GM12801 (cell line): ENCODE measurements around the gene GRM4.

Source experiments
- CTCF ChIP-seq: IDR thresholded peaks from one replicate; pipeline ENCODE4 v1.5.1; 2011; ENCODE audit warnings: control low read depth; ENCODE audit not compliant: insufficient read length; ENCODE audit errors: extremely low read depth

Gene GRM4

GRCh38 chr6:34085453-34086170 is 60.3 kb downstream of the GRM4 start:
- no peak for TF ChIP-seq CTCF

GRCh38 chr6:34084591-34085290 is 61.1 kb downstream of the GRM4 start:
- no peak for TF ChIP-seq CTCF

GRCh38 chr6:34082864-34083626 is 62.8 kb downstream of the GRM4 start:
- no peak for TF ChIP-seq CTCF

- no peak for TF ChIP-seq CTCF
These were observed 63.5 kb downstream of the GRM4 start for GRCh38 chr6:34082348-34082747.

- no peak for TF ChIP-seq CTCF
These were observed 65.5 kb downstream of the GRM4 start for GRCh38 chr6:34080357-34080756.

GRCh38 chr6:34079899-34080298 is 66.0 kb downstream of the GRM4 start:
- no peak for TF ChIP-seq CTCF

GRCh38 chr6:34075906-34076305 is 70.0 kb downstream of the GRM4 start:
- TF ChIP-seq CTCF, result no peak
